HG02884 (cell line): ENCODE data around the gene VWA8.
"Not testable (repeated sequence)": the region's sequence is repeated elsewhere in the genome, so short reads cannot be mapped to it uniquely, and the experiment has no call there.

Source experiments
- ATAC-seq: cut with Tn5 transposase; IDR thresholded peaks from one replicate; pipeline ENCODE4 v1.9.1; 2021; ENCODE audit warnings: mild to moderate bottlenecking, moderate library complexity; ENCODE audit not compliant: unreplicated experiment

The VWA8 gene

DNA sequence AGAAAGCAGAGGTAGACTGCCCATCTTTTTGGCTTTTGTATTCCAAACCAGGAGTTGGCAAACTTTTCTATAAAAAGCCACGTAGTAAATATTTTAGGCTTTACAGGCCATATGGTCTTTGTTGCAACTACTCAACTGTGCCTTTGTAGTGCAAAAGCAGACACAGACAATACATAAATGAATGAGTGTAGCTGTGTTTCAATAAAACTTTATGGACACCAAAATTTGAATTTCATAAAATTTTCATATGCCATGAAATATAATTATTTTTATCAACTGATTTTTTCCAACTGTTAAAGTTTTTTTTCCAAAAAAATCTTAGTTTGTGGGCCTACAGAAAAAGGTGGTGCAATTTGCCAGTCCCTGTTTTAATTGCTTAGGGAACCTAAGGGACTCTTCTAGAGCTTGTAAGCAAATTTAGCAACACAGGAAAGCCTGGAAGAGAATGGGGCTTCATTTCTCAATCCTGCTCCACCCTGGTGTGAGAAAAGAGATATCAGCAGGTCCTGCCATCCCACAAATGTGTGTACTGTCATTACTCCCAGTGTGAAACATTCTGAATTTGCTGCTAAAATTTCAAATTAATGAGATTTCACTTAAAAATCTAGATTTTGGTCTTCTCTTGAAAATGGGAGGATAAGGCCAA lies 309.4 kb downstream of the VWA8 start:
- ATAC-seq, result no peak

GRCh38 chr13:41650706-41651105 lies 310.2 kb downstream of the VWA8 start:
- ATAC-seq, result no peak

- ATAC-seq, result no peak
Observed at GRCh38 chr13:41649659-41650058, 311.2 kb downstream of the VWA8 start.

GRCh38 chr13:41648314-41648935 lies 312.5 kb downstream of the VWA8 start:
- no peak for ATAC-seq

DNA sequence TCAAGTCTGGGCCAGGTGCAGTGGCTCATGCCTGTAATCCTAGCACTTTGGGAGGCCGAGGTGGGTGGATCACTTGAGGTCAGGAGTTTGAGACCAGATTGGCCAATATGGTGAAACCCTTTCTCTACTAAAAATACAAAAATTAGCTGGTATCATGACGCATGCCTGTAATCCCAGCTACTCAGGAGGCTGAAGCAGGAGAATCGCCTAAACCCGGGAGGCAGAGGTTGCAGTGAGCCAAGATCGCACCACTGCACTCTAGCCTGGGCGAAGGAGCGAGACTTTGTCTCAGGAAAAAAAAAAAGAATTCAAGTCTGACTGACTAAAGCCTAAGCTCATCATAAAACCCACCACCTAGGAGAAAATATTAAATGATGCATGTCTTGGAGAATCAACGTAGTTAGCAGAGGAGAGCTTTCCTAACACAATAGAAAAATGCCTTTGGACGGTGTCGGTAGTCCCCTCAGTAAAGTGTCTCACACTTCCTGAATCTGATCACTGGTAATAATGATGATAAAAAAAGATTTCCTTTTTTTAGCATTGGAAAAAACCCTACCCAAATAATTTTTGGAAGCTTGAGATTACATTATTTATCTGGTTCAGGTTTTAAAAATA lies 313.1 kb downstream of the VWA8 start:
- not testable (repeated sequence) for ATAC-seq

DNA sequence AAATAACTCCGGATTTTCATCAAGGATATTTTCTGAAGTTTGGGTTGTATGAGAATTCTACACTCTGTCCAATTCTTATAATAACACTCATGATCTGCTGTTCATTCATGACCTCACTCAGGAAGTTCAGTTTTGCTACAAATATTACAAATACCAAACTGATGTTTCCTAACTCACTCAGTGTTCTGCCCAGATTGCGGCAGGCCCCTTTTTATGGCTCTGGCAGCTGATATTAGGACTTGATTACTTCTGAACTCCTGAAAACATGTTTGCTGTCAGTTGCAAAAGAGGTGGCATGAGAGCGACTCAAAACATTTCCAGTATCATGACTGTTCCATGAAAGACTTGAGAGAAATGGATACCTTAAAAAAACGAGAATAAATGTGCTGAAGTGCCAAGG lies 315.6 kb downstream of the VWA8 start:
- no peak for ATAC-seq

DNA sequence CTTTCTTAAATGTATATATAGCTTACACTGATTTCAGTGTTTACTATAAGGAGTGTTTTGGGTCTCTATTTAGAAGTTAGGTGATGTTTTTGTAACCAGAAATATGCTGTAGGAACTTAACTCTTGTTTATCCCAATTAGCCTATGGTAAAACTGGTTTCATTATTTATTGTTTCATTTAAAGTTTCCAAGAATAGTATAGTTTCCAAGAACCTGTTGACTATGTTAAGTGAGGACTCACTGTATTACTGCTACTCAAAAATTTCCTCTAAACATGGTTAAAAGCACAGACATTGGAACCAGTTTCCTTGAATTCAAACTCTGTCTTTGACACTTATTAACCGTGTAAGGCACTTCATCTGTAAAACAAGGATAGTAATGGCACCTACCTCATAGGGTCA lies 316.2 kb downstream of the VWA8 start:
- no peak for ATAC-seq

GRCh38 chr13:41643507-41643906 lies 317.4 kb downstream of the VWA8 start:
- no peak for ATAC-seq

DNA sequence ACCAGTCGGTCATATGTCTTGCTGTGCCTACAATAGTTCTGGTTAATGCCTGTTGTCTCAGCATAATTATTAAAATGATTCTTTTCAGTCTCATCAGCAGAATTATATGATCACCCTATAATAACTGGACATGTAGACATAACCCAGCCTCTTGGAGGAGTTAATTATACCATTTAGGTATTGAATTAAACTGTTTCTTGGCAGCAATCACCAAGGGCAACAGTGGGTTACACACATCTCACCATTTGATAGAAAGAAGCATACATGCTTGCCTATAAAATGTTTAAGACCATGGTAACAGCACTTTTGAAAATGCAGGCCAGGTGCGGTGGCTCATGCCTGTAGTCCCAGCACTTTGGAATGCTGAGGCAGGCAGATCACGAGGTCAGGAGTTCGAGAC lies 318.9 kb downstream of the VWA8 start:
- no peak for ATAC-seq

DNA sequence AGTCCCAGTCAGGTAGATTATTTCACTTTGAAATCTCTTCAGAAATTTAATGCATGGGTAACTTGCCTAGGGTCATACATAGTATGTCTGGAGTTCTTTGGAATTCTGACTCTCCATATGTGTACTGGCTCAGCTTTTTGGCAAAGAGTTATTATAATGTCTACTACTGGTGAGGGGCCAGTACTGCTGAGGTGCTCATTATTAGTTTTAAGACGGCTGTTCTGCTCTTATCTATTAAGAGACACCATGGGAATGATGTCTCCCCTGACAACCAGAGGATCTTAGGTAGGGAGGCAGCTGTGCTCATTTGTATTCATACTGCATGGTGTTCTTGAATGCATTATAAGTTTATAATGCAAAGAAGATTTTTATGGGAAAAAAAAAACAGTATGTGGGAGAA lies 319.5 kb downstream of the VWA8 start:
- ATAC-seq, result no peak

GRCh38 chr13:41639955-41640780 lies 320.7 kb downstream of the VWA8 start:
- ATAC-seq, result no peak

GRCh38 chr13:41639237-41639904 lies 321.5 kb downstream of the VWA8 start:
- no peak for ATAC-seq

DNA sequence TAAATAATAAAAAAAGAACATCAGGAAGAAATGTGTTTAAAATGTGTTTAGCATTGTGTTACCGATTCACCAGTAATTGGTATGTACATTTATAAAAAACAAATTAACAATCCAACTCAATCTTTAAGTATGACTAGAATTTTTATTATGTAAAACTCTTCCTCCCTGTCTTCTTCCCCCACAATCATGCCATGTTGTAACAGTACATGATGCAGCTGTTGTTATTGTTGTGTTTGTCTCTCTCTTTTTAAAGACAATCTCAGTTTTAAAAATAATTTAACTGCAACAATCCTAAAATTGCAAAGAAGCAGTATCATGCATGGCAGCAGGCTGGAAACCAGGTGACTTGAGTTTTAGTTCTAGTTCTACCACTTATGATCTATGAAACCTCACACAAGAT lies 323.3 kb downstream of the VWA8 start:
- no peak for ATAC-seq

DNA sequence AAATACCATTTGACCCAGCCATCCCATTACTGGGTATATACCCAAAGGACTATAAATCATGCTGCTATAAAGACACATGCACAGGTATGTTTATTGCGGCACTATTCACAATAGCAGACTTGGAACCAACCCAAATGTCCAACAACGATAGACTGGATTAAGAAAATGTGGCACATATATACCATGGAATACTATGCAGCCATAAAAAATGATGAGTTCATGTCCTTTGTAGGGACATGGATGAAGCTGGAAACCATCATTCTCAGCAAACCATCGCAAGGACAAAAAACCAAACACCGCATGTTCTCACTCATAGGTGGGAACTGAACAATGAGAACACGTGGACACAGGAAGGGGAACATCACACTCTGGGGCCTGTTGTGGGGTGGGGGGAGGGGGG lies 323.9 kb downstream of the VWA8 start:
- ATAC-seq, result not testable (repeated sequence)

- not testable (repeated sequence) for ATAC-seq
Observed at GRCh38 chr13:41636590-41636989, 324.3 kb downstream of the VWA8 start.

- no peak for ATAC-seq
Observed at GRCh38 chr13:41634407-41634806, 326.5 kb downstream of the VWA8 start.

DNA sequence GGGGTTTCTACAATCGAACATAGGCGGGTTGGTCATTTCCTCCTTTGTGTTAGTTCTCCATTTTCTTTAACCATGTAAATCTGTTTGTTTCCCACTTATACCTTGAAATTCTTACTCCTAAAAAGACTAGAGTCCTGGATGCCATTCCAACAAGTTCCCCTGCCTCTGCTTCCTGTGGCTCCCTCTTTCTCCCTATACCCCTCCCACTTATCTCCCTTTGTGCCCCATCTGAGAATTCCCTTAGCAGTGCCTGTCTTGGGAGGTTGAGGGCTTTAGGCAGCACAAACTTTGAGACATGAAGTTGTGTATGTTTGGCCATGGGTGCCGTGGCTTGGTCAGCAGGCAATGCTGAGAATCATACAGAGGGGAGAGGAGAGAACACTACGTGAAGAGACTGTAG lies 327.1 kb downstream of the VWA8 start:
- ATAC-seq, result no peak

- ATAC-seq, result no peak
Observed at GRCh38 chr13:41631296-41631965, 329.5 kb downstream of the VWA8 start.

DNA sequence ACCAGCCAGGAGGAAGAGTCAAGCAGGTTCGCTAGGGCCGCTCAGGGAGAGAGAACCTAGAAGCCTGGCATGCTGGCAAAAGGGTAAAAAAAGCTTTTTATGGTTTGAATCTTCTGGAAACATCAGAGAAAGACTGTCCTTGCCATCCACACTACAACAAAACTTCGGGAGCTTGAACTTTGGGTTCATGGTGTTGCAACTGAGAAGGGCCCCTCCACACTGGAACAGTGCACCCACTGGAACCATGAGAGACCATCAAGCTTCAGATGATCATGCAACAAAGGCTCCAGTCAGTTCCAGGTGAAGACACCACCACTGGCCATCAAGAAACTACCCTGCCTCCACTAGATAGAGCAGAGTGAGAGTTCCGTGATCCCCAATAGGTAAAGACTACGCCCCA lies 333.5 kb downstream of the VWA8 start:
- no peak for ATAC-seq

DNA sequence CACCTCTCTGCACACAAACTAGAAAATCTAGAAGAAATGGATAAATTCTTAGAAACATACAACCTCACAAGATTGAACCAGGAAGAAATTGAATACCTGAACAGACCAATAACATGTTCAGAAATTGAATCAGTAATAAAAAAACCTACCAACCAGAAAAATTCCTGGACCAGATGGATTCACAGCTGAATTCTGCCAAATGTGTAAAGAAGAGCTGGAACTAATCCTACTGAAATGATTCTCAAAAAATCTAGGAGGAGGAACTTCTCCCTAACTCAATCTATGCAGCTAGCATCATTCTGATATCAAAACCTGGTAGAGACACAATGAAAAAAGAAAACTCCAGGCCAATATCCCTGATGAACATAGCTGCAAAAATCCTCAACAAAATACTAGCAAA lies 336.9 kb downstream of the VWA8 start:
- ATAC-seq, result no peak
